GM10266 (cell line): ENCODE data around the gene PACSIN2.

Source experiments
- DNase-seq: peaks from one replicate; pipeline ENCODE4 v3.0.0; 2012; ENCODE audit errors: extremely low spot score
- CTCF ChIP-seq: IDR thresholded peaks from 2 replicates; pipeline ENCODE4 v1.5.1; 2012; ENCODE audit warnings: mild to moderate bottlenecking, low read depth; ENCODE audit not compliant: control insufficient read depth, insufficient read depth; ENCODE audit errors: missing control alignments

The PACSIN2 gene

DNA sequence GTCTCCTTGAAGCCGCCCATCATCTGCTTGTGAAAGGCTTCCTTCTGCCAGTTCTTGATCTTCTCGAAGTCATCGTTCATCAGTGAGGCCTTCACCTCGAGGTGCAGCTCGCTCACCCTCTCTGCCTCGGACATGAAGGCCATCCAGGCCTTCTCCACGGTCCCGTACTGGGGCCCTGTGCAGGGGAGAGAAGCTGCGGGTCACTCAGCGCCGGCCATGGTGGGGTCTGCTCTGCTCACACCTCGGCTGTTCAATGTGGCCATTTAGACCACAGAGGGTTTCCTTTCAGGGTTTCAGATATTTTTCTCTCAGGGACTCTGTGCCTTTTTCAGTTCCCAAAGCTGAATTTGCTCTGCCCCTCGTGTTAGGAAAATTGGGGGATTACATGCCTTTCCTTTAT lies 123.9 kb downstream of the PACSIN2 start:
- DNase-seq = no peak
- TF ChIP-seq CTCF = no peak

DNA sequence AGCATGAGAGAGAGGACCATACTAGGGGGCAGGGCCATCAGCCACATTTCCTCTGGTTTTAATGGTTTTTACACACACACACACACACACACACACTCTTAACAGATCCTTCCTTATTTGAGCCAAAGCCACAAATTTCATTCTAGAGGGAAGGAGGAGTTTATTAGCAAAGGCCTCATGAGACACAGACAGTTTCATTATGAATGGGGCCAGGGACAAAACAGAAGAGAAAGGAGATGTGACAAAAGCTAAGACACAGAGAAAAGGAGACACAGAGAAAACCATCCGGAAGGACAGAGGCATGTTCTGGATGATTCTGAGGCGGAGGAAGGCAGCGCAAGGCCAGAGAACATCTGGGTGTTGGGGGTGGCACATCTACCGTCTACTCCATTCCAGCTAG lies 125.6 kb downstream of the PACSIN2 start:
- no peak for TF ChIP-seq CTCF
- DNase-seq = peak; percentile 85

DNA sequence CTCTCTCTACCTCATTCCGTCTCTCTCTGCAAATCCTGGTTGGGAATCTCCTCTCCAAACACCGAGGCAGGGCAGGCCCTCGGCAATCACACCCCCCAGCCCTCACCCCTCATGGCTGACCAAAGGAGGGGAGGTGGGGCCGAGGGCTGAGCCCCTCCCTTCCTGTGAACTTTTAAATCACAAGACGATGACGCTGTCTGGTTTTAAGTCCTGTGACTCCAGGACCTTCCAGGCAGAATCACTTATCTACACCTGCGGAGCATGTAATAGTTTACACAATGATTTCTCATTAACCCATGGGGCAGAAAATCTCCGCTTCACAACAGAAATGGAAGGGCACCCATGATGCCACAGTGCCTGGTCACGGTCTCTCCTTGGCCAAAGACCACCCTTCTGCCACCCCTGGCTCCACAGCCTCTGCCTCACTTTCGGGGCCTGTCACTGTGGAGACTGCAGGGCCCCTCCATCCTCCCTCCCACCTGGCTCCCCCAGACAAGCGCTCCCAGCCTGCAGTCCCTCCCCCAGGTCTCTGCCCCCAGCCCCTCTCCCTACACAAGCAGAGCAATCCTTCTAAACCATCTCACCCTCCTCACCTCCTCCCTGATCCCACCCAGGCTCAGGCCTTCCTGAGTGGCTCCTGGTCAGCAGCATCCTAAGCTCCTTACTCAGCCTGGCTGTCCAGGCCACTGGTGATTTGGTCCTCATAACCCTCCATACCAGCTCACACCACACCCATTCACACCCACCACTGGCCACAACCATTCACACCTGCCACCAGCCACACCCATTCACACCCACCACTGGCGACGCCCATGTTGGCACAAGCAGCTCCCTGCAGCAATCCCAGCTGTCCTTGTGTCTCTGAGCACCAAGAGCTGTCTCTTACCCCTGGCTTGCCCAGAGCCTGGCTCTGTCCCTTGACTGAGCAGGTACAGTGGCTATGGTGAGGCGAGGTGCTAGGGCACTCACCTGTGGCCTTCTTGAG lies 127.1 kb downstream of the PACSIN2 start:
- TF ChIP-seq CTCF = no peak
- DNase-seq = no peak

- TF ChIP-seq CTCF = no peak
- DNase-seq = no peak
These were observed 127.8 kb downstream of the PACSIN2 start for GRCh38 chr22:42887120-42887519.

- DNase-seq = no peak
- no peak for TF ChIP-seq CTCF
These were observed 129.5 kb downstream of the PACSIN2 start for GRCh38 chr22:42885446-42885845.

DNA sequence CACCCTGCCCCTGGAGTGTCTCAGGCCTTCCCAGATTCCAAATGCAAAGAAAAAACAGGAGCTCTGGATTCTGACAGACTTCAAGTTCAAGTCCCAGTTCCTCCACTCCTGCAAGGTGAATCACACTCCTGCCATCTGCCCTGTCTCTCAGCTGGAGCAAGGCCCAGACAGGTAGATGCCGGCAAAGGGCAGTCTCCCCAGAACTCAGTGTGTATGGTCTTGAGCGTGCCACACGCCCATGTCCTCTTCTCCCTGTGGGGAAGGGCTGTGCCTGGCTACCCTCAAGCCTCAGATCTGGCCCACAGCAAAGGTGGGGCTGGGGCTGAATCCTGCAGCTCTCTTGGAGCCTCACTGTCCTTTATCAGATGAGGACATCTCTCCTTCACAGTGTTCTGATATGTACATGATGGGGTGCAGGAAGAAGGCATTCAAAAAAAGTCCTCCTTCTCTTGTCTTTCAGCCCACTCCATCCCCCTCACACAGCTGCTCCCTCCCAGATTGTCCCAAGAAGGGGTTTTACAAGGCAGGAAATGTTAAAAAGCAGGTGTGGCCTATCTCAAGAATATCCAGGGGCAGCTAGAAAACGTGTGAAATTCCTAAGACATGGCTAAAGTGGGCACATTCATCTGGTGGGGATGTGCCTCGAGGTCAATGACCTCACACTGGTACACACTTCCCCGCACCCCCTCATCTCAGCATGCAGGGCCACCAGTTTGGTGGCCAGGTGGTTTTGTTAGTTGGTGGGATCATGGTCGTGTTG lies 130.2 kb downstream of the PACSIN2 start:
- TF ChIP-seq CTCF = no peak
- no peak for DNase-seq
